HCT116 (cell line): Measurements from ENCODE around the gene TAF3. TPM values are rescaled to one million over a fixed set of nuclear protein-coding genes. Genes with fewer than 3 reads are reported as not detected.

Source experiments
- ATAC-seq: fragments of 200-7000 bp; cut with Tn5 transposase; 2 replicates; pipeline ENCODE4 v1.9.1; 2020; ENCODE audit warnings: mild to moderate bottlenecking, moderate library complexity
- BruUV-seq: library from RNA; stranded (reverse); fragments of 400-500 nt; replicated peaks from 2 replicates; lab custom pipeline; 2021; lab: Mats Ljungman, UMichigan
- CTCF ChIA-PET: fragments of 300-600 bp; sonication (Branson Sonifier 250); formaldehyde crosslinking; loops from one replicate; lab custom pipeline; 2021; ENCODE audit warnings: antibody characterized with exemption; lab: Charles Lee
- POLR2A ChIA-PET: fragments of 300-600, 350-600 bp; sonication (Branson Sonifier 250); formaldehyde crosslinking; loops from one replicate; lab custom pipeline; 2021; ENCODE audit warnings: antibody characterized with exemption; lab: Charles Lee
- RAD21 ChIA-PET, 2 experiments: fragments of 300-600 bp; sonication (Branson Sonifier 250); formaldehyde crosslinking; loops; one replicate each; lab custom pipeline; 2023; ENCODE audit warnings: low total read pairs in 2 of 2; ENCODE audit not compliant: uncharacterized antibody in 2 of 2, unreplicated experiment in 2 of 2, low non-redundant PET in 1 of 2; lab: Charles Lee
- DNase-seq: peaks from one replicate; pipeline ENCODE4 v3.0.0-alpha.2; 2010; ENCODE audit warnings: low read depth, low spot score
- H2AFZ ChIP-seq: fragments of 200-600 bp; shearing (Covaris generic), sonication (generic); 2 replicates; pipeline ENCODE4 v1.6.1; 2017; ENCODE audit warnings: low read depth, mixed run types, mixed read lengths, antibody characterized with exemption, low read length; ENCODE audit not compliant: poor library complexity, severe bottlenecking
- H3K27ac ChIP-seq: 2 replicates; pipeline ENCODE4 v1.5.1; 2012; ENCODE audit warnings: low read depth, low read length
- H3K27me3 ChIP-seq: fragments of 200-600 bp; sonication (generic); 2 replicates; pipeline ENCODE4 v1.6.1; 2016; ENCODE audit warnings: mixed run types, low read length, mixed read lengths; ENCODE audit not compliant: insufficient read depth
- H3K36me3 ChIP-seq, 2 experiments: fragments of 200-500 bp in 1 of 2; fragments of 200-600 bp in 1 of 2; sonication (Bioruptor generic) in 1 of 2; sonication (generic) in 1 of 2; 2 replicates each; pipeline versions ENCODE4 v1.5.1 to v1.6.1; 2014 to 2016; ENCODE audit warnings: low read length in 2 of 2, inconsistent platforms in 1 of 2, mixed read lengths in 1 of 2, mixed run types in 1 of 2; ENCODE audit not compliant: insufficient read depth in 2 of 2, control insufficient read depth in 1 of 2
- H3K4me1 ChIP-seq, 2 experiments: fragments of 200-600 bp in 1 of 2; sonication (generic) in 1 of 2; 2 replicates each; pipeline versions ENCODE4 v1.5.1 to v1.6.1; 2012 to 2017; ENCODE audit warnings: low read length in 2 of 2, inconsistent platforms in 1 of 2, mild to moderate bottlenecking in 1 of 2, mixed read lengths in 1 of 2, mixed run types in 1 of 2, moderate library complexity in 1 of 2; ENCODE audit not compliant: insufficient read depth in 2 of 2, control insufficient read depth in 1 of 2
- H3K4me2 ChIP-seq: fragments of 200-600 bp; sonication (generic); 2 replicates; pipeline ENCODE4 v1.6.1; 2017; ENCODE audit warnings: mixed run types, low read length, mixed read lengths
- H3K4me3 ChIP-seq, 2 experiments: fragments of 200-600 bp in 1 of 2; sonication (generic) in 1 of 2; replicated peaks in 1 of 2; 2 replicates each; pipeline ENCODE4 v1.5.1; 2011 to 2016; ENCODE audit warnings: low read length in 2 of 2, control low read depth in 1 of 2, low read depth in 1 of 2, mild to moderate bottlenecking in 1 of 2, mixed read lengths in 1 of 2, mixed run types in 1 of 2
- H3K79me2 ChIP-seq: fragments of 200-600 bp; sonication (generic); 2 replicates; pipeline ENCODE4 v1.6.1; 2017; ENCODE audit warnings: mild to moderate bottlenecking, mixed run types, low read length, moderate library complexity, mixed read lengths; ENCODE audit not compliant: insufficient read depth
- H3K9ac ChIP-seq: fragments of 200-600 bp; sonication (generic); 2 replicates; pipeline ENCODE4 v1.6.1; 2016; ENCODE audit warnings: low read length, mixed read lengths
- H3K9me2 ChIP-seq: fragments of 200-600 bp; sonication (generic), shearing (Covaris generic); 2 replicates; pipeline ENCODE4 v1.6.1; 2017; ENCODE audit warnings: mixed run types, mild to moderate bottlenecking, moderate library complexity; ENCODE audit not compliant: insufficient read depth
- H3K9me3 ChIP-seq, 2 experiments: fragments of 200-500 bp in 1 of 2; fragments of 200-600 bp in 1 of 2; sonication (Bioruptor generic) in 1 of 2; sonication (generic) in 1 of 2; 2 replicates each; pipeline ENCODE4 v1.6.1; 2014 to 2017; ENCODE audit warnings: low read length in 2 of 2, mixed read lengths in 2 of 2, inconsistent platforms in 1 of 2, low read depth in 1 of 2, mild to moderate bottlenecking in 1 of 2, mixed run types in 1 of 2, moderate library complexity in 1 of 2; ENCODE audit not compliant: control insufficient read depth in 1 of 2, insufficient read depth in 1 of 2
- H4K20me1 ChIP-seq: fragments of 200-600 bp; sonication (generic), shearing (Covaris generic); 2 replicates; pipeline ENCODE4 v1.6.1; 2017; ENCODE audit warnings: mixed run types, mild to moderate bottlenecking, moderate library complexity; ENCODE audit not compliant: insufficient read depth
- EGR1 ChIP-seq: IDR thresholded peaks from 2 replicates; pipeline ENCODE4 v1.6.1; 2012; ENCODE audit warnings: low read depth
- EZH2phosphoT487 ChIP-seq: fragments of 200-600 bp; IDR thresholded peaks from 2 replicates; pipeline ENCODE4 v1.6.1; 2018; ENCODE audit warnings: antibody characterized with exemption, borderline replicate concordance
- FOSL1 ChIP-seq: IDR thresholded peaks from 2 replicates; pipeline ENCODE4 v1.6.1; 2012; ENCODE audit warnings: low read depth
- MAX ChIP-seq: IDR thresholded peaks from 2 replicates; pipeline ENCODE4 v1.6.1; 2012
- POLR2A ChIP-seq: IDR thresholded peaks from 2 replicates; pipeline ENCODE4 v1.7.0; 2011; ENCODE audit warnings: borderline replicate concordance; ENCODE audit not compliant: insufficient read depth, insufficient read length; ENCODE audit errors: extremely low read depth
- POLR2AphosphoS5 ChIP-seq: IDR thresholded peaks from 2 replicates; pipeline ENCODE4 v1.6.1; 2011; ENCODE audit warnings: mild to moderate bottlenecking, low read depth, low read length, moderate library complexity
- SIN3A ChIP-seq: IDR thresholded peaks from 2 replicates; pipeline ENCODE4 v1.6.1; 2012; ENCODE audit warnings: low read depth
- SRF ChIP-seq: IDR thresholded peaks from 2 replicates; pipeline ENCODE4 v1.6.1; 2012; ENCODE audit warnings: low read depth
- ZBTB33 ChIP-seq: IDR thresholded peaks from 2 replicates; pipeline ENCODE4 v1.6.1; 2011; ENCODE audit warnings: mild to moderate bottlenecking, low read length, moderate library complexity; ENCODE audit not compliant: insufficient replicate concordance; ENCODE audit errors: extremely low read depth
- intact Hi-C: fragments of 100-400 bp; cut with micrococcal nuclease; formaldehyde crosslinking; loops from 2 replicates; pipeline ENCODE4 v1.10.0; 2022
- total RNA-seq: library from RNA; stranded (reverse); gene quantifications from one replicate; pipeline ENCODE4 v1.2.1, GENCODE V29; 2021; ENCODE audit not compliant: unreplicated experiment
- TF ChIP-seq, protein P1 (sequence below): IDR thresholded peaks from 2 replicates; pipeline ENCODE4 v1.6.1; 2012

TAF3 gene
- total RNA-seq, 1 experiment from 2014 or later, result 8.0 TPM

DNA sequence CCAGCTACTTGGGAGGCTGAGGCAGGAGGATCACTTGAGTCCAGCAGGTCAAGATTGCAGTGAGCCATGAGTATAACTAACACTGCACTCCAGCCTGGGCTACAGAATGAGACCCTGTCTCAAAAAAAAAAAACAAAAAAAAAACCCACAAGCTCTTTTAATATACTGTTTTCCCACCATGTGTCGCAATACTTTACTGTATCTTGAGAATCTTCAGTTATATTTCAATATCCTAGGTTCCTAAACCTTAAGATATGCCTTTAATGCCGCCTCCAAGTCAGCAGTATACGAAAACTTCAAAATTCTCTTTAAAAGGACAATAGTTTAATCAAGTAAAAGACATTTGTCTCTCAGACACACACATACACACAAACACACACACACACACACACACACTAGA, 62.8 kb downstream of the TAF3 start:
- Histone ChIP-seq H2AFZ (no peak overlapping the region), H3K9ac (no peak overlapping the region), H3K4me1 (no peaks in the 10 kb centered on the region), H3K4me2 (no peak overlapping the region), H4K20me1 (no peaks in the 10 kb centered on the region), H3K27ac (no peak overlapping the region), H3K27me3 (no peaks in the 10 kb centered on the region), H3K4me3 (no peak overlapping the region), H3K9me3 (no peaks in the 10 kb centered on the region)
- ChIA-PET CTCF (interaction anchor here (0.9 kb wide), 1 partner anchor 9 kb away, joined by 3 read pairs; no protein-coding TSS in a partner anchor), POLR2A (no interaction called here)
- intact Hi-C loops, result no loop called here
- no peak for DNase-seq
- TF ChIP-seq EZH2phosphoT487, result no peak
- TF ChIP-seq POLR2A, result no peak
- TF ChIP-seq, all 23 proteins: peak for 0
- RAD21 ChIA-PET, result no interaction called here
- Histone ChIP-seq H3K9me2 (no peaks in the 10 kb centered on the region), H3K79me2 (no peaks in the 10 kb centered on the region; the same call in none of the 2 replicates), H3K36me3 (no peaks in the 10 kb centered on the region)
- no peak for ATAC-seq
- no TSS peak for BruUV-seq

GRCh38 chr10:7886056-7886455, 67.8 kb downstream of the TAF3 start:
- Histone ChIP-seq H2AFZ (no peak overlapping the region), H3K79me2 (no peaks in the 10 kb centered on the region; the same call in 1 of the 2 replicates), H3K36me3 (no peaks in the 10 kb centered on the region), H3K4me2 (no peak overlapping the region), H3K27me3 (no peaks in the 10 kb centered on the region), H3K27ac (no peak overlapping the region), H3K9ac (no peak overlapping the region), H3K4me1 (no peaks in the 10 kb centered on the region), H3K9me3 (no peaks in the 10 kb centered on the region), H3K9me2 (no peaks in the 10 kb centered on the region), H3K4me3 (no peak overlapping the region), H4K20me1 (no peaks in the 10 kb centered on the region)
- RAD21 ChIA-PET, result no interaction called here
- POLR2A ChIA-PET, result no interaction called here
- intact Hi-C loops, result no loop called here
- no peak for ATAC-seq
- DNase-seq, result no peak
- BruUV-seq, result no TSS peak
- no peak for TF ChIP-seq SRF
- TF ChIP-seq MAX, result no peak
- no peak for TF ChIP-seq FOSL1
- TF ChIP-seq EGR1, result no peak
- no peak for TF ChIP-seq POLR2AphosphoS5
- no peak for TF ChIP-seq POLR2A
- TF ChIP-seq SIN3A, result no peak
- TF ChIP-seq ZBTB33, result no peak
- TF ChIP-seq, protein P1, sequence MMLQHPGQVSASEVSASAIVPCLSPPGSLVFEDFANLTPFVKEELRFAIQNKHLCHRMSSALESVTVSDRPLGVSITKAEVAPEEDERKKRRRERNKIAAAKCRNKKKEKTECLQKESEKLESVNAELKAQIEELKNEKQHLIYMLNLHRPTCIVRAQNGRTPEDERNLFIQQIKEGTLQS, result no peak
- CTCF ChIA-PET, result no interaction called here
